SK-N-SH (cell line): ENCODE data around the gene IGSF9. TPM values are rescaled to one million over a fixed set of nuclear protein-coding genes. Genes with fewer than 3 reads are reported as not detected.

Experiments used
- CTCF ChIA-PET: fragments of 300-600, 350-600 bp; formaldehyde crosslinking; extraction: SDS; loops from one replicate; lab custom pipeline; 2021; lab: Yijun Ruan, JAX
- POLR2A ChIA-PET: fragments of 350-600 bp; sonication (Branson Sonifier 250); formaldehyde crosslinking; extraction: SDS; loops from one replicate; lab custom pipeline; 2020; ENCODE audit warnings: antibody characterized with exemption, inconsistent platforms; lab: Yijun Ruan, JAX
- DNase-seq: peaks from one replicate; pipeline ENCODE4 v3.0.0; 2012
- H2AFZ ChIP-seq: fragments of 200-600 bp; sonication (generic); 2 replicates; pipeline ENCODE4 v1.8.1; 2016; ENCODE audit warnings: antibody characterized with exemption, mild to moderate bottlenecking, low read depth
- H3F3A ChIP-seq: fragments of 200-600 bp; sonication (generic); replicated peaks from 2 replicates; pipeline ENCODE3; 2016; ENCODE audit warnings: antibody characterized with exemption, mild to moderate bottlenecking; ENCODE audit not compliant: insufficient read depth
- H3K27ac ChIP-seq, 2 experiments: fragments of 200-500 bp in 1 of 2; fragments of 200-600 bp in 1 of 2; sonication (Bioruptor generic) in 1 of 2; sonication (generic), shearing (Covaris generic) in 1 of 2; 2 replicates each; pipeline versions ENCODE4 v1.5.1 to v1.6.1; 2014 to 2016; ENCODE audit warnings: low read depth in 2 of 2, inconsistent platforms in 1 of 2, low read length in 1 of 2, mild to moderate bottlenecking in 1 of 2, mixed read lengths in 1 of 2
- H3K27me3 ChIP-seq: fragments of 200-600 bp; sonication (generic), shearing (Covaris generic); 2 replicates; pipeline ENCODE4 v1.6.1; 2016; ENCODE audit warnings: mixed run types; ENCODE audit not compliant: insufficient read depth
- H3K36me3 ChIP-seq, 2 experiments: fragments of 200-500 bp in 1 of 2; fragments of 200-600 bp in 1 of 2; sonication (Bioruptor generic) in 1 of 2; sonication (generic) in 1 of 2; replicated peaks in 1 of 2; 2 replicates each; pipeline versions ENCODE3 to v1.5.1; 2014 to 2016; ENCODE audit warnings: low read length in 1 of 2, mild to moderate bottlenecking in 1 of 2; ENCODE audit not compliant: insufficient read depth in 2 of 2, control insufficient read depth in 1 of 2
- H3K4me1 ChIP-seq, 2 experiments: fragments of 200-500 bp in 1 of 2; fragments of 200-600 bp in 1 of 2; sonication (Bioruptor generic) in 1 of 2; sonication (generic), shearing (Covaris generic) in 1 of 2; 2 replicates each; pipeline versions ENCODE4 v1.5.1 to v1.6.1; 2014 to 2016; ENCODE audit warnings: low read depth in 1 of 2, low read length in 1 of 2, mixed run types in 1 of 2; ENCODE audit not compliant: insufficient read depth in 2 of 2, control insufficient read depth in 1 of 2
- H3K4me2 ChIP-seq: fragments of 200-600 bp; sonication (generic), shearing (Covaris generic); 2 replicates; pipeline ENCODE4 v1.6.1; 2017; ENCODE audit warnings: mixed run types
- H3K4me3 ChIP-seq, 2 experiments: fragments of 200-500 bp in 1 of 2; fragments of 200-600 bp in 1 of 2; sonication (Bioruptor generic) in 1 of 2; sonication (generic), shearing (Covaris generic) in 1 of 2; 2 replicates each; pipeline versions ENCODE4 v1.5.1 to v1.8.1; 2014 to 2016; ENCODE audit warnings: low read depth in 2 of 2, inconsistent platforms in 1 of 2, low read length in 1 of 2, mild to moderate bottlenecking in 1 of 2, mixed read lengths in 1 of 2, moderate library complexity in 1 of 2
- H3K79me2 ChIP-seq: fragments of 200-600 bp; sonication (generic); 2 replicates; pipeline ENCODE4 v1.8.1; 2017; ENCODE audit warnings: mild to moderate bottlenecking; ENCODE audit not compliant: insufficient read depth
- H3K9ac ChIP-seq: fragments of 200-600 bp; sonication (generic); 2 replicates; pipeline ENCODE4 v1.6.1; 2017; ENCODE audit warnings: mixed run types
- H3K9me2 ChIP-seq: fragments of 200-600 bp; sonication (generic); 2 replicates; pipeline ENCODE4 v1.6.1; 2017; ENCODE audit warnings: mixed run types
- H3K9me3 ChIP-seq: fragments of 200-600 bp; sonication (generic); 2 replicates; pipeline ENCODE4 v1.6.1; 2017; ENCODE audit warnings: mixed run types, mild to moderate bottlenecking, moderate library complexity
- H4K20me1 ChIP-seq: fragments of 200-600 bp; sonication (generic); 2 replicates; pipeline ENCODE4 v1.6.1; 2017; ENCODE audit warnings: mild to moderate bottlenecking, mixed run types; ENCODE audit not compliant: insufficient read depth
- CHD2 ChIP-seq: fragments of 150-350 bp; IDR thresholded peaks from 2 replicates; pipeline ENCODE4 v1.6.1; 2018; ENCODE audit warnings: low read length; ENCODE audit not compliant: partially characterized antibody
- FOSL2 ChIP-seq: IDR thresholded peaks from 2 replicates; pipeline ENCODE4 v1.4.0; 2012; ENCODE audit warnings: low read depth, mild to moderate bottlenecking, moderate library complexity, borderline replicate concordance
- FOXJ3 ChIP-seq: sonication (generic); formaldehyde crosslinking; IDR thresholded peaks from 2 replicates; pipeline ENCODE4 v1.5.1; 2020; ENCODE audit warnings: mild to moderate bottlenecking, missing genetic modification reagents
- GABPA ChIP-seq: IDR thresholded peaks from 2 replicates; pipeline ENCODE4 v1.4.0; 2012; ENCODE audit warnings: low read depth, mild to moderate bottlenecking
- JUND ChIP-seq: IDR thresholded peaks from 2 replicates; pipeline ENCODE4 v1.4.0; 2012
- MEF2A ChIP-seq: IDR thresholded peaks from 2 replicates; pipeline ENCODE4 v1.4.0; 2012; ENCODE audit warnings: low read depth, borderline replicate concordance
- NFIC ChIP-seq: IDR thresholded peaks from 2 replicates; pipeline ENCODE4 v1.4.0; 2012; ENCODE audit warnings: borderline replicate concordance
- POLR2AphosphoS5 ChIP-seq: IDR thresholded peaks from 2 replicates; pipeline ENCODE4 v1.6.1; 2012; ENCODE audit warnings: low read depth, low read length
- RXRA ChIP-seq: IDR thresholded peaks from 2 replicates; pipeline ENCODE4 v1.4.0; 2012; ENCODE audit warnings: low read depth, mild to moderate bottlenecking, borderline replicate concordance
- SIN3A ChIP-seq: IDR thresholded peaks from 2 replicates; pipeline ENCODE4 v1.6.1; 2012; ENCODE audit warnings: low read depth, mild to moderate bottlenecking, low read length, moderate library complexity, borderline replicate concordance
- TEAD4 ChIP-seq: IDR thresholded peaks from 2 replicates; pipeline ENCODE4 v1.4.0; 2012; ENCODE audit warnings: mild to moderate bottlenecking, borderline replicate concordance; ENCODE audit not compliant: insufficient read depth
- YY1 ChIP-seq: IDR thresholded peaks from 2 replicates; pipeline ENCODE4 v1.4.0; 2012; ENCODE audit warnings: low read depth, mild to moderate bottlenecking
- ZBTB33 ChIP-seq: IDR thresholded peaks from 2 replicates; pipeline ENCODE4 v1.4.0; 2012; ENCODE audit warnings: low read depth, borderline replicate concordance
- WGBS: methylation state at CpG from one replicate; pipeline ENCODE4 v1.1.6; 2017; ENCODE audit warnings: low lambda C conversion rate; 5-methylcytosine and 5-hydroxymethylcytosine counted together
- polyA plus RNA-seq, 3 experiments: library from polyadenylated mRNA; depleted of rRNA; stranded (reverse); fragments of >200 nt; gene quantifications; 2 replicates each; pipeline ENCODE4 v1.2.3, GENCODE V29; 2012

The IGSF9 gene
- polyA plus RNA-seq, 1 of the 3 experiments (the other 2 are of a cell fraction): 2.4 TPM

- Histone ChIP-seq H3K9ac (no peak overlapping the region), H3K27me3 (no peaks in the 10 kb centered on the region), H3K79me2 (peaks cover 11% of the 10 kb centered on the region), H3K9me3 (no peaks in the 10 kb centered on the region), H3K4me2 (no peak overlapping the region), H4K20me1 (no peaks in the 10 kb centered on the region), H3F3A (no peaks in the 10 kb centered on the region), H3K4me3 (no peak overlapping the region), H3K9me2 (no peaks in the 10 kb centered on the region)
- ChIA-PET POLR2A (no interaction called here), CTCF (interaction anchor here (0.6 to 22.3 kb wide), 6 partner anchors 10 to 150 kb away, joined by 3 to 460 read pairs (median 4); partner anchors contain the start of genes DUSP23 and IGSF9)
- WGBS: 84% methylated on average over 7 of the region's 11 CpGs
- DNase-seq: no peak
- TF ChIP-seq GABPA (no peak), TEAD4 (no peak), FOSL2 (no peak), MEF2A (no peak), JUND (no peak), YY1 (no peak), FOXJ3 (CRISPR knock-in tag) (no peak), CHD2 (no peak), NFIC (no peak)
- TF ChIP-seq, all 33 proteins: peak for 0
- Histone ChIP-seq H3K4me1 (peaks cover 0 to 8% of the 10 kb centered on the region in 2 experiments; a peak in 1 of 4 replicates), H3K27ac (no peak overlapping the region), H2AFZ (no peak overlapping the region), H3K36me3 (no peaks in the 10 kb centered on the region)
These were observed 15.2 kb downstream of the IGSF9 start for GRCh38 chr1:159930216-159930615.

- no peak overlapping the region for H3K4me3 ChIP-seq
- POLR2A ChIA-PET: no interaction called here
- no peak overlapping the region for H3K27ac ChIP-seq
- DNase-seq: no peak
- H3K36me3 ChIP-seq: no peaks in the 10 kb centered on the region
- no peak overlapping the region for H3K9ac ChIP-seq
- no peaks in the 10 kb centered on the region for H3K9me2 ChIP-seq
- no peaks in the 10 kb centered on the region for H3K27me3 ChIP-seq
- peaks cover 19% of the 10 kb centered on the region for H3K79me2 ChIP-seq
- CTCF ChIA-PET: interaction anchor here (0.6 to 22.3 kb wide), 6 partner anchors 10 to 149 kb away, joined by 3 to 460 read pairs (median 4); partner anchors contain the start of genes DUSP23 and IGSF9
- WGBS: 94% methylated on average over 47 of the region's 48 CpGs
- H3K9me3 ChIP-seq: no peaks in the 10 kb centered on the region
- H3F3A ChIP-seq: no peaks in the 10 kb centered on the region
- no peaks in the 10 kb centered on the region for H4K20me1 ChIP-seq
- H3K4me2 ChIP-seq: no peak overlapping the region
- TF ChIP-seq RXRA (no peak), POLR2AphosphoS5 (no peak), ZBTB33 (no peak), SIN3A (no peak)
- peaks cover 0 to 8% of the 10 kb centered on the region in 2 experiments; a peak in 1 of 4 replicates for H3K4me1 ChIP-seq
- H2AFZ ChIP-seq: no peak overlapping the region
These were observed 16.0 kb downstream of the IGSF9 start for GRCh38 chr1:159929155-159930051.
